HepG2 (cell line): ENCODE results near the gene CATSPERD. TPM values are rescaled to one million over a fixed set of nuclear protein-coding genes. Genes with fewer than 3 reads are reported as not detected.

Source experiments
- CENPT ChIP-seq: sonication (generic); formaldehyde crosslinking; IDR thresholded peaks from 2 replicates; pipeline ENCODE4 v1.8.0; 2022; ENCODE audit warnings: low read depth, mild to moderate bottlenecking, moderate library complexity, missing genetic modification reagents
- FOXJ3 ChIP-seq: sonication (generic); formaldehyde crosslinking; IDR thresholded peaks from 2 replicates; pipeline ENCODE4 v1.4.0; 2020; ENCODE audit warnings: missing genetic modification reagents, mild to moderate bottlenecking, borderline replicate concordance
- HDAC1 ChIP-seq: sonication (generic); formaldehyde crosslinking; IDR thresholded peaks from 2 replicates; pipeline ENCODE4 v1.5.1; 2020; ENCODE audit warnings: mild to moderate bottlenecking, missing genetic modification reagents
- KAT8 ChIP-seq: IDR thresholded peaks from 2 replicates; pipeline ENCODE4 v1.6.1; 2016; ENCODE audit warnings: missing genetic modification reagents, missing compliant biosample characterization
- KLF12 ChIP-seq: sonication (generic); formaldehyde crosslinking; IDR thresholded peaks from 2 replicates; pipeline ENCODE4 v1.4.0; 2020; ENCODE audit warnings: missing genetic modification reagents, borderline replicate concordance
- MTA3 ChIP-seq: sonication (generic); formaldehyde crosslinking; IDR thresholded peaks from 2 replicates; pipeline ENCODE4 v1.4.0; 2020; ENCODE audit warnings: missing genetic modification reagents
- NRL ChIP-seq: sonication (generic); formaldehyde crosslinking; IDR thresholded peaks from 2 replicates; pipeline ENCODE4 v1.5.0; 2020; ENCODE audit warnings: missing genetic modification reagents, mild to moderate bottlenecking, moderate library complexity, borderline replicate concordance
- RBM39 ChIP-seq: fragments of 200-400 bp; formaldehyde crosslinking; IDR thresholded peaks from one replicate; pipeline ENCODE4 v1.6.1; 2018; ENCODE audit warnings: antibody characterized with exemption, mild to moderate bottlenecking, low read depth, low read length; ENCODE audit not compliant: poor library complexity, severe bottlenecking
- RCOR2 ChIP-seq: IDR thresholded peaks from 2 replicates; pipeline ENCODE4 v1.6.1; 2016; ENCODE audit warnings: missing biosample characterization, missing genetic modification reagents
- REPIN1 ChIP-seq: sonication (generic); formaldehyde crosslinking; IDR thresholded peaks from 2 replicates; pipeline ENCODE4 v1.8.0; 2022; ENCODE audit warnings: missing genetic modification reagents, low read depth, mild to moderate bottlenecking, borderline replicate concordance
- SMARCE1 ChIP-seq: fragments of 450-650 bp; IDR thresholded peaks from 2 replicates; pipeline ENCODE4 v1.6.1; 2017; ENCODE audit warnings: borderline replicate concordance
- TBX2 ChIP-seq: sonication (generic); formaldehyde crosslinking; IDR thresholded peaks from 2 replicates; pipeline ENCODE4 v1.5.0; 2020; ENCODE audit warnings: missing genetic modification reagents, mild to moderate bottlenecking, borderline replicate concordance
- ZNF12 ChIP-seq: sonication (generic); formaldehyde crosslinking; IDR thresholded peaks from 2 replicates; pipeline ENCODE4 v1.5.0; 2020; ENCODE audit warnings: missing genetic modification reagents
- ZNF18 ChIP-seq: sonication (generic); formaldehyde crosslinking; IDR thresholded peaks from 2 replicates; pipeline ENCODE4 v1.8.0; 2022; ENCODE audit warnings: mild to moderate bottlenecking, missing genetic modification reagents; ENCODE audit not compliant: insufficient replicate concordance
- ZNF350 ChIP-seq: sonication (generic); formaldehyde crosslinking; IDR thresholded peaks from 2 replicates; pipeline ENCODE4 v1.4.0; 2020; ENCODE audit warnings: mild to moderate bottlenecking, low read depth, missing genetic modification reagents, borderline replicate concordance
- ZSCAN22 ChIP-seq: sonication (generic); formaldehyde crosslinking; IDR thresholded peaks from 2 replicates; pipeline ENCODE4 v1.4.0; 2020; ENCODE audit warnings: mild to moderate bottlenecking, missing genetic modification reagents
- polyA plus RNA-seq, 8 experiments: library from polyadenylated mRNA; depleted of rRNA in 3 of 8; stranded (reverse) in 7 of 8; unstranded in 1 of 8; fragments of >200 nt; fragmentation: Illumina TruSeq in 4 of 8; extraction: Trizol in 4 of 8; gene quantifications; 2 replicates each; pipeline versions ENCODE4 v1.2.1 to v1.2.3, GENCODE V29; 2011 to 2016; ENCODE audit warnings: low read depth in 4 of 8, missing spikeins in 1 of 8, mixed read lengths in 1 of 8; ENCODE audit not compliant: insufficient read depth in 1 of 8
- total RNA-seq, 5 experiments: library from RNA; depleted of rRNA; stranded (reverse); fragments of >200 nt; fragmentation: Illumina TruSeq; extraction: Trizol; gene quantifications; 2 replicates each; pipeline ENCODE4 v1.2.3, GENCODE V29; 2016; ENCODE audit warnings: low read depth in 1 of 5
- TF ChIP-seq, protein P1 (sequence below): sonication (generic); formaldehyde crosslinking; IDR thresholded peaks from 2 replicates; pipeline ENCODE4 v1.4.0; 2020; ENCODE audit warnings: mild to moderate bottlenecking, low read depth, missing genetic modification reagents
- TF ChIP-seq, protein P2 (sequence below): sonication (generic); formaldehyde crosslinking; IDR thresholded peaks from 2 replicates; pipeline ENCODE4 v1.4.0; 2020; ENCODE audit warnings: missing genetic modification reagents

The CATSPERD gene
- total and polyA plus RNA-seq, 2 of the 13 experiments (the other 11 are each of a cell fraction or from before 2014, with no cell fraction given): 0.04 TPM; not detected in 1

GRCh38 chr19:5805462-5806132, 85.2 kb downstream of the CATSPERD start (continued):
- TF ChIP-seq SMARCE1 (no peak), KLF12 (CRISPR knock-in tag) (0 out of 2 replicates have a peak, but pooled peaks have one; percentile 38), HDAC1 (CRISPR knock-in tag) (peak; percentile 60), KAT8 (peak; percentile 39; the same call in 1 of the 2 replicates), MTA3 (no peak), RBM39 (no peak), REPIN1 (0 out of 2 replicates have a peak, but pooled peaks have one; percentile 48), RCOR2 (0 out of 2 replicates have a peak, but pooled peaks have one; percentile 39), ZSCAN22 (CRISPR knock-in tag) (no peak), NRL (peak; percentile 71), ZNF12 (CRISPR knock-in tag) (no peak), TBX2 (CRISPR knock-in tag) (peak; percentile 79), ZNF350 (CRISPR knock-in tag) (peak; percentile 50; the same call in 1 of the 2 replicates), ZNF18 (CRISPR knock-in tag) (peak; percentile 61), CENPT (CRISPR knock-in tag) (no peak), FOXJ3 (CRISPR knock-in tag) (peak; percentile 26; the same call in 1 of the 2 replicates)
- TF ChIP-seq, protein P1, sequence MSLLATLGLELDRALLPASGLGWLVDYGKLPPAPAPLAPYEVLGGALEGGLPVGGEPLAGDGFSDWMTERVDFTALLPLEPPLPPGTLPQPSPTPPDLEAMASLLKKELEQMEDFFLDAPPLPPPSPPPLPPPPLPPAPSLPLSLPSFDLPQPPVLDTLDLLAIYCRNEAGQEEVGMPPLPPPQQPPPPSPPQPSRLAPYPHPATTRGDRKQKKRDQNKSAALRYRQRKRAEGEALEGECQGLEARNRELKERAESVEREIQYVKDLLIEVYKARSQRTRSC: no peak
- TF ChIP-seq, protein P2, sequence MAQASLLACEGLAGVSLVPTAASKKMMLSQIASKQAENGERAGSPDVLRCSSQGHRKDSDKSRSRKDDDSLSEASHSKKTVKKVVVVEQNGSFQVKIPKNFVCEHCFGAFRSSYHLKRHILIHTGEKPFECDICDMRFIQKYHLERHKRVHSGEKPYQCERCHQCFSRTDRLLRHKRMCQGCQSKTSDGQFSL (CRISPR knock-in tag): peak; percentile 87
